ENCODE results near the gene AP4M1.

The AP4M1 gene

GRCh38 chr7:100132697-100133151 lies 31.3 kb downstream of the AP4M1 start:
- peak; percentile 78 for DNase-seq

DNA sequence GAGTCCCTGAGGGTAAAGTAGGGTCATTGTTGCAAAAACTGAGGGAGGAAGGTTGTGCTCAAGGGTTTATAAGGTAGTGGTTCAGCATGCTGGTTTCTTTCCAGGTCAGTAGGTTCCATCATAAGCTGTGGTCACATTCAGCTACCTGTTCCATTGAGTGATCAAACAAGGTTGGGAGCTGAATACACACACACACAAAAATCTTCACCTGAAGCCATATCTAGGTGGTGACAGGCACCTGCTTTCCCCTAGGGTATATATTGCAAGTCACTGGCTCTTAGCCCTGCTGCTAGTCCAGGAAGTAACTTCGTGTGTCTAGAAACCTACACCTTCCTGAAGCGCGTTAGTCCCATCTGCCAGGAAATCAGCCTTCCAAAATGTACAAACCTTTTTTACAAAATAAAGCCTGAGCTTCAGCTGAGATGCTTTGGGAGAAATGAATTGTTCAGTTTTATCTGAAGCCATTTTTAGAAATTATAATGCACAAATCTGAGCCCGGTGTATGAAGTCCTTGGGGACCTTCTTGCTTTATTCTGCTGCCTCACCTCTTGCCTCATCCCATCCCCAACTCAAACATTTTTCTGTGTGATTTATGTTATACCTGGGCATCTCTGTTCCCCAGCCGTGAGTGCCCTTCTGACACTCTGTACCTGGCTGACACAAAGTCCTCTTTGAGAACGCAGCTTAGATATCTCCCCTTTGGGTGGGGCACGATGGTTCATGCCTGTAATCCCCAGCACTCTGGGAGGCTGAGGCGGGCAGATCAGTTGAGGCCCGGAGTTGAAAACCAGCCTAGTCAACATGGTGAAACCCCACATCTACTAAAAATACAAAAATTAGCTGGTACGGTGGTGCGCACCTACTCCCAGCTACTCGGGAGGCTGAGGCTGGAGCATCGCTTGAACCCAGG lies 36.7 kb downstream of the AP4M1 start:
- no peak for DNase-seq

DNA sequence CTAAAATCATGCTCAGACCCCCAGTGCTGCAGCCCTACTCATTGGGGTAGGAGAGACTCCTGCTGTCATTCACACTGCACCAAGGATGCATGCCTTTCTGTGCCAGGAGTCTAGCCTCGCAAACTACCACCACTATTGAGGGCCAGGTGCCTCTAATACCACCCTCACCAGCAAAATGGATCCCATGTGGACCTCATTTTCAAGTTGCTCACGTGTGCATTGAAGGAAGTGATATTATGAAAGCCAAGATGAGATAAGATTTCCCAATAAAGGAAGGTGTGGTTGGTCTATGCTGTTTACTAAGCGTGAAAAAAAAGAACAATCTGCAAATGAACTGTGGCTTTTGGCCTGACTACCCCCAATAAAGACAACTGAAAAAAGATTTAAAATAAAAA lies 40.1 kb downstream of the AP4M1 start:
- no peak for DNase-seq

- DNase-seq: no peak
These were observed 41.0 kb downstream of the AP4M1 start for GRCh38 chr7:100142461-100142860.

DNA sequence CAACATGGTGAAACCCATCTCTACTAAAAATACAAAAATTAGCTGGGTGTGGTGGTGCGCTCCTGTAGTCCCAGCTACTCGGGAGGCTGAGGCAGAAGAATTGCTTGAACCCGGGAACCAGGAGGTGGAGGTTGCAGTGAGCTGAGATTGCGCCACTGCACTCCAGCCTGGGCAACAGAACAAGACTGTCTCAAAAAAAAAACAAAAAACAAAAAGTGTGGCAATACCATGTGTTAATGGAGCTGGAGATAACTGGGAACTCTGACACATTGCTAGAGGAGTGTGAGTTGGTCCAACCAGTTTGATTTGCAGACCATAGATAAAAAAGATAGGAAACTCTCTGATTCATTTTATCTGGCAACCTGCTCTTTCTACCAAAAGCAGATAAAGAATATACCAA lies 44.9 kb downstream of the AP4M1 start:
- peak; percentile 68 for DNase-seq

DNA sequence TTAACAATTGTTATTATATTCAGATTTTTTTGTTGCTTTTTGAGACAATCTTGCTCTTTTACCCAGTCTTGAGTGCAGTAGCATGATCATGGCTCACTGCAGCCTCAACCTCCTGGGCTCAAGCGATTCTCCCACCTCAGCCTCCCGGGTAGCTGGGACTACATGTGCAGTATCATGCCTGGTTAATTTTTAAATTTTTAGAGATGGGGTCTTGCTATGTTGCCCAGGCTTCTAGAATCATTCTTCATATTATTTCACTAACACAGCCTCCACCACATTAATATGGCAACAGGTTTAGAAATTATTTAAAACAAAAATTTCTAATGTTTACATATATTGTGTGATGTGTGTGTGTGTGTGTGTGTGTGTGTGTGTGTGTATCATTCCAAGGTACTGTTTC lies 45.8 kb downstream of the AP4M1 start:
- no peak for DNase-seq

DNA sequence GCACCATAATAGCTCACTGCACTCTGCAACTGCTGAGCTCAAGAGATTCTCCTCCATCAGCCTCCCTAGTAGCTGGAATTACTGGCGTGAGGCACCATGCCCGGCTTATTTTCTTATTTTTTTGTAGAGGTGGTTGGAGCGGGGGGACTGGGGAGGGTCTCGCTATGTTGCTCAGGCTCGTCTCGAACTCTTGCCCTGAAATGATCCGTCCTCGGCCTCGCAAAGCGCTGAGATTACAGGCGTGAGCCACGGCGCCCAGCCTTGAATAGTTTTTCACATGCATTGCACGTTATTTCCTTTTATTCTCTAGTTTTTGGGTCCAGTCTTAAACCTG lies 46.7 kb downstream of the AP4M1 start:
- no peak for DNase-seq

DNA sequence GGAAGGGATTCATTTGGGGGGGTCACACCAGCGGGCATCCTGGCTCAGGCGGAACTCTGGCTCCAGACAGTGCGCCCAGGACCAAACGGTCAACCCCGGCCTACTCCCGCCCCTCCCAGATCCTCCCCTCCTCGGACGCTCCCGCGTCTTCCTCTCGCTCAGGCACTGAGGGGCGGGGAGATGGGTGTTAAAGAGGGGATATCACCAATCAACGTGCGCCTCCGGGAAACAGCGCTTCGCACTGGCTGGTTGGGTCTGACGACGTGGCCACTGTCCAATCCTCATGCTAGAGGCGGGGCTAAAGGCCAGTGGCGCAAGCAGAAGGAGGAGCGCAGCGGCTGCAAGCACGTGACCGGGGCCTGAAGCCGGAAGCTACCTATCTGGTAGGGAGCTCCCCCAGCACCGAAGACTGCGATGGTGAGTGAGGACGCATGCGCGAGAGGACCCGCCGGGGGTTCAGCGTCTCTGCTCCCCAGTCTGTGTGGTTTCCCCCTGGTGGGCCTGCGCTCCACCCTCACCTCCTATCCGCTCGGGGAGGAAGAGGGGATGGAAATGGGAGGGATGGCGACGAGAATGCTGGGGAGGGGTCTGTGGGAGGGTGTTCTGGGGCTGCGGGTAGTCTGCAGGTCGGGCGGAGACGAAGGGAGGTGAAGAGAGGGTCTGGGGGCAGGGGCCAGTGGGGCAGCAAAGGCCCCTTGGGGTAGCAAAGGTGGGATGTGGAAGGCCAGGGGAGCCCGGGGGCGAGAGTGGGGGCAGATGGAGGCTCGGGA lies 47.3 kb downstream of the AP4M1 start, which contains the start of gene LAMTOR4:
Gene LAMTOR4, plus strand, starts transcription at position 360 of the 770 bp plus-strand sequence. Its CDS starts 55 bp downstream, at position 415.
- peak; percentile 99 for DNase-seq

- no peak for DNase-seq
These were observed 51.0 kb downstream of the AP4M1 start for GRCh38 chr7:100152404-100152803.

DNA sequence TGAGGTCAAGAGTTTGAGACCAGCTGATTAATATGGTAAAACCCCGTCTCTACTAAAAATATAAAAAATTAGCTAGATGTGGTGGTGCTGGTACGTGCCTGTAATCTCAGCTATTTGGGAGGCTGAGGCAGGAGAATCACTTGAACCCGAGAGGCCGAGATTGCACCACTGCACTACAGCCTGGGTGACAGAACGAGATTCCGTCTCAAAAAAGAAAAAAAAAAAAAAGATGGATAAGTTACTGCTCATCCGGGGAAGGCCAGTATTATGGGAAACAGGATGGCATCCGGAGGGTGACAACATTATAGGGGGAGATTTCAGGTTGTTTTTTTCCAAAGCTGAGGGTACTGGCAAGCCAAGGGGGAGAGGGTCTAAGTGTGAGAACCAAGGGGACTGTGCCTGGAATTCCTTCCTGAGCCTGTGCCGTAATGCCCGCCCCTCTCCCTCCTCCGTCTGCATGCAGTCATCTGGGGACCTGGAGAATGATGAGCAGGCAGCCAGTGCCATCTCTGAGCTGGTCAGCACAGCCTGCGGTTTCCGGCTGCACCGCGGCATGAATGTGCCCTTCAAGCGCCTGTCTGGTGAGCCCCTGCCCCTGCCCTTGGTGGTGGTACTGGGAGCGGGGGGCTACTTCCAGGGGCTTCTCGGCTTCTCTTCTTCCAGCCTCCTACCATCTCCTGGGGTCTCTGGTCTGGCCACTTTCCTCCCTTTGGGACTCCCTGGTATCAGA lies 51.7 kb downstream of the AP4M1 start:
- no peak for DNase-seq

DNA sequence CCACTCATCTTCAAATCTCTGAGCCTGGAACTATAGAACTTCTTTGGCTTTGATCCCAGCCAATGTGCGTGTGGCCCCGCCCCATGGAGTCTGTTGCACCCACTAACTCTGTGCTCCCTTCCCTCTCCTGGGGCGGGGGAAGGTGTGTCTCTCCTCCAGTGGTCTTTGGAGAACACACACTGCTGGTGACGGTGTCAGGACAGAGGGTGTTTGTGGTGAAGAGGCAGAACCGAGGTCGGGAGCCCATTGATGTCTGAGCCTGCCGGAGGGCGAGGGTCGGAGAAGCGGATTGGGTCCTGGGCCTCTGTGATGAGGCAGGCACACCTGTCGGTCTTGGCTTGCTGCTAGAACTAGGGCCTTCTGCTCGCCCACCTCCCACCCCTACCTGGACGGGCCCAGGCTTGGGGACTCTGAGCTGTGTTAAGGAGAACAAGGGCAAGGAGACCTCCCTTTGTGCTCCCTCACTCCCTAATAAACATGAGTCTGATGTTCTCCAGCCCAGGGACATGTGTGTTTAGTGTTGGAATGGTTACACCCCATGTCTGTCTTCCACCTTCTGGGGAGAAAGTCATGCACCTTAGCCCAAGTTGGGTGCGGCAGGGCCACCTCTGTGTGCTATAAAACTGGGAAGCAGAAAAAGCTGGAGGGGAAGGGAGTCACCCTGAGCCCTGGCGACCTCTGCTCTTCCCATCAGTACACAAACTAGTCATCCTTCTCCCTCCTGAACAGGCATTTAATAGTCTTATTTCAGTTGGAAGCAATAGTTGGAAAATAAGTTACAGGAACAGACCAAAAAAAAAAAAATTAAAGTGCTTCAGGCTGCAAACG lies 52.5 kb downstream of the AP4M1 start:
- DNase-seq: peak; percentile 58

DNA sequence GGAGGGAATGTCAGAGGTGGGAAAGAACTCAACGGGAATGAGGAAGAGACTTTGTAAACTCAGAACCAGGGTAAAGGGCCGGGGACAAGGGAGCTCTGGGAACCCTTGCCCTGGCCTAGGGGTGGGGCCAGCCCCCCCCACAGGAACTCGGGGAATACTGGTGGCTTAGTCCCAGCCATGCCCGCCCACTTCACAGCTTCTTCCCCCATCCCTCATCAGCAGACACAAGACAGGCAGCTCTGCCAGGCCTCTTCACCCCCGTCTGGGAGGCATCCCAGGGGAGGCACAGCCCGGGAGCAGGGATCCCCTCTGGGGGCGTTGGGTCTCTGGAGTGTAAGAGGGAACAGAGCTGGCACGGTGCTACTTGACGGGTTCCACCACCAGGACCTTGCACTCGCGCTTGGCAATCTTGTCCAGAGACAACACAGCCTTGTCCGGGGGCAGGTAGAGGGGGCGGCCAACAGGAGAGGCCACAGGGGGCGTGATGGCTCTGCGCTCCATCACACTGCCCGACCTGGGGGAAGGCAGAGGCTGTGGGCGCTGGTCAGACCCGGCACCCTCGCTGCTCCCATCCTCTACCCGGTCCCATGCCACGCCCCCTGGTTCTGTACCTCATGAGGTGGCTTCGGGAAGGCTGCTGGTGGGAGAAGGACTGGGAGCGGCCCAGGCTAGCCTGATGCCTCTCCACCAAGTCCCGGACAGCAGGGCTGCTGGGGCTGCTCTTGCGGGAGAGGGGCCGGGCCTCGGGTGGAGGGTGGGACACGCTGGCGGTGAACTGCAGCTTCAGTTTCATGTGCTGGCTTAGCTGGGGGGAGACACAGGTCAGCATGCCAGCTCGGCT lies 53.4 kb downstream of the AP4M1 start:
- DNase-seq: no peak

DNA sequence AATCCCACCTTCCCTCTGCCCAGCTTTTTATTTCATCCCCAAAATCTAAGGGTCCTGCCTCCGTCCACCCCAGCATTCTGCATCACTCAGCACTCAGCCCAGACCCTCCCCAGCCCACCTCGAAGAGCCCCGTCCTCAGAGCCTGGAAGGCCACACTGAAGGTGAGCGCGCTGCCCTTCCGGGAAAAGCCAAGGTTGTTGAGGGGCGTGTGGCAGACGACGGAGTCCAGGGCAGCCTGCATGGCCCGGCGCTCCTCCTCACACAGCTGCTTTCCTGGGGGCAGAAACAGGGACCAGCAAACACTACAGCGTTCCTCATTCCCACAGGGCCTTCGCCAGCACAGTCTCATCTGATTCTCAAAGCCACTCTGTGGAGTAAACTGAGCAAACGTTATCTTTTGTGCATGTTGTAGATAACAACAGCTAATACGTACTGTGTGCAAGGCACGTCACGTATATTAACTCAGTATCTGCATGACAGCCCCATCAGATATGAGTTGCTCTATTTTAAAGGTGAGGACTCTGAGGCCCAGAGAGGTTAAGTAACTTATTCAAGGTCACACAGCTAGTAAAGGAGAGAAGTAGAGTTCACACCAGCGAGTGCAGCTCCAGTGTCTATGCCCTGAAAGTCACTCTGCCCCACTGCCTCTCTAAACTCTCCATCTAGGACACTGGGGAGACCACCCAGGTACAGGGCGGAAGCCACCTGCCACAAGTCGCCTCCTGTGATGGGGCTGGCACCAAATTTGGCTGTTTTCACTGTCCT lies 54.3 kb downstream of the AP4M1 start:
- no peak for DNase-seq

GRCh38 chr7:100156331-100157068 lies 55.1 kb downstream of the AP4M1 start:
- DNase-seq: peak; percentile 40

GRCh38 chr7:100157069-100157333 lies 55.6 kb downstream of the AP4M1 start:
- DNase-seq: no peak

- DNase-seq: no peak
These were observed 56.1 kb downstream of the AP4M1 start for GRCh38 chr7:100157334-100158228.

Data from hematopoietic multipotent progenitor cell treated with erythropoietin and hydrocortisone succinate and interleukin-3 and kit ligand, for 8 days (in vitro differentiated cells).